ENCODE results near the gene ZC3H15.

ZC3H15 gene

GRCh38 chr2:186546846-186547245, 60.8 kb downstream of the ZC3H15 start:
- DNase-seq: no peak

GRCh38 chr2:186551323-186552050, 65.4 kb downstream of the ZC3H15 start:
- DNase-seq: no peak

- DNase-seq: no peak
Observed at GRCh38 chr2:186554429-186554828, 68.4 kb downstream of the ZC3H15 start.

- DNase-seq: no peak
Observed at GRCh38 chr2:186554850-186555671, 69.0 kb downstream of the ZC3H15 start.

DNA sequence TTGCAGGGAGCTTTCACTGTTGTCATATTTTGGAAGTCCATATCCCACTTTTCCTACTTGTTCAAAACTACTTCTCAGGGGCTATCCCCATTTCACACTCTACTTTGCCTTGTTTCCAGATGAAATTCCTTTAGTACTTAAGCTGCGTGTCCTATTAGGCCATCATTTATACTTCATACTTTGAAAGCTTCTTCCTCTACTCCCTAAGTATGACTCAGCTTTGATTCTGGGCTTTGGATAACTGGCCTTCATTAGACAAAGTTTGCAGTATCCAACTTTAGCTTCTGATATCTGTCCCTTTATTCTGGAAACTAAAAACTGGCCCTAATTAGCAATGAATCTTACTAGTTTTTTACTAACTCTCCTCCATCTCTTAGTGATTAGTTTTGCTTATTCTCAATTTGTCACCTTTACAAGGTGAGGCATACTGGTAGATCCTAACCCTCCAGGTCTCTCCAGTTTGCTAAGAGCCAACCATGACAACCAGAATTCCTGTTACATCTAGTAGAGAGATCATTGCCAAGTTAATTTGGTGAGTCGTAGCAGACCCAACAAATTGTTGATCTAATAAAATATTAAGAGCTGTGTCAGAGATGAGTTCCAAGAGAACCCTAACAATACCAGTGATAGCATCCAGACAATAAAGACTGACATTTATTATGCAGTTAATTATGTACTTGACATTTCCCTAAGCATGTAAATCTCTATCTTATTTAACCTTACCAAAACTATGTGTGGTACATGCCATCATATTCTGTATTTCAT, 72.6 kb downstream of the ZC3H15 start:
- no peak for DNase-seq
